Fibroblast of lung (primary cell): Measurements from ENCODE around the gene GJA10. TPM values are rescaled to one million over a fixed set of nuclear protein-coding genes. Genes with fewer than 3 reads are reported as not detected.
A peak's percentile ranks its signal among the peaks of the same experiment; 100 is the strongest.

ENCODE experiments used
- DNase-seq, 2 donors: peaks; one replicate each; pipeline versions ENCODE4 v3.0.0 to v3.0.0-alpha.2; 2010; ENCODE audit warnings: low read depth in 2 of 2
- H2AFZ ChIP-seq: 2 replicates; pipeline ENCODE4 v1.5.1; 2012; ENCODE audit warnings: low read length, control low read depth, inconsistent platforms
- H3K27ac ChIP-seq: 2 replicates; pipeline ENCODE4 v1.5.1; 2011; ENCODE audit warnings: low read length, control low read depth; ENCODE audit not compliant: insufficient read depth
- H3K27me3 ChIP-seq: 2 replicates; pipeline ENCODE4 v1.5.1; 2011; ENCODE audit warnings: mild to moderate bottlenecking, low read length; ENCODE audit not compliant: control insufficient read depth, insufficient read depth
- H3K36me3 ChIP-seq: 2 replicates; pipeline ENCODE4 v1.5.1; 2011; ENCODE audit warnings: low read length; ENCODE audit not compliant: control insufficient read depth, insufficient read depth
- H3K4me1 ChIP-seq: 2 replicates; pipeline ENCODE4 v1.5.1; 2011; ENCODE audit warnings: low read length; ENCODE audit not compliant: control insufficient read depth, insufficient read depth; ENCODE audit errors: extremely low read depth
- H3K4me2 ChIP-seq: 2 replicates; pipeline ENCODE4 v1.5.1; 2011; ENCODE audit warnings: low read length, control low read depth; ENCODE audit not compliant: insufficient read depth; ENCODE audit errors: extremely low read depth
- H3K4me3 ChIP-seq, 4 experiments: fragments of 200-600 bp in 1 of 4; sonication (generic) in 1 of 4; replicated peaks in 1 of 4; 2 replicates each; pipeline ENCODE4 v1.5.1; 2011 to 2016; ENCODE audit warnings: low read length in 4 of 4, low read depth in 3 of 4, mild to moderate bottlenecking in 3 of 4, control low read depth in 2 of 4, inconsistent platforms in 1 of 4, mixed read lengths in 1 of 4; ENCODE audit not compliant: insufficient read depth in 1 of 4; ENCODE audit errors: control extremely low read depth in 1 of 4
- H3K79me2 ChIP-seq: 2 replicates; pipeline ENCODE4 v1.5.1; 2012; ENCODE audit warnings: mild to moderate bottlenecking, low read length, inconsistent platforms; ENCODE audit not compliant: control insufficient read depth, insufficient read depth
- H3K9ac ChIP-seq: 2 replicates; pipeline ENCODE4 v1.5.1; 2011; ENCODE audit warnings: mild to moderate bottlenecking, low read length, control low read depth; ENCODE audit not compliant: insufficient read depth
- H3K9me3 ChIP-seq: 2 replicates; pipeline ENCODE4 v1.5.1; 2012; ENCODE audit warnings: low read depth, low read length; ENCODE audit not compliant: control insufficient read depth, insufficient read depth
- H4K20me1 ChIP-seq: 2 replicates; pipeline ENCODE4 v1.5.1; 2011; ENCODE audit warnings: low read length; ENCODE audit not compliant: control insufficient read depth, insufficient read depth; ENCODE audit errors: extremely low read depth
- EZH2 ChIP-seq: IDR thresholded peaks from 2 replicates; pipeline ENCODE4 v1.5.1; 2012; ENCODE audit warnings: low read length, control low read depth, mild to moderate bottlenecking; ENCODE audit errors: missing control alignments
- polyA plus RNA-seq, 2 donors: library from polyadenylated mRNA; depleted of rRNA in 1 of 2; stranded (reverse) in 1 of 2; unstranded in 1 of 2; fragments of >200 nt; gene quantifications; 2 replicates each; pipeline ENCODE4 v1.2.1, GENCODE V29; 2011 to 2012; ENCODE audit warnings: missing spikeins in 1 of 2
- total RNA-seq: library from RNA; depleted of rRNA; stranded (reverse); fragments of >200 nt; gene quantifications from 2 replicates; pipeline ENCODE4 v1.2.1, GENCODE V29; 2014
- TF ChIP-seq, protein P1 (sequence below), 2 donors: IDR thresholded peaks in 1 of 2; conservative IDR thresholded peaks in 1 of 2; 1 replicate in 1 of 2; 2 replicates in 1 of 2; pipeline ENCODE4 v1.5.1; 2011 to 2012; ENCODE audit warnings: low read length in 2 of 2, control low read depth in 1 of 2, inconsistent platforms in 1 of 2, low read depth in 1 of 2, mild to moderate bottlenecking in 1 of 2

GJA10 gene
- total and polyA plus RNA-seq, 2 donors (not counting 1 experiment from before 2014, with no cell fraction given): not detected

GRCh38 chr6:89874438-89874837 lies 19.8 kb upstream of the GJA10 start:
- no peak for DNase-seq
- no peak for TF ChIP-seq EZH2
- TF ChIP-seq, protein P1, sequence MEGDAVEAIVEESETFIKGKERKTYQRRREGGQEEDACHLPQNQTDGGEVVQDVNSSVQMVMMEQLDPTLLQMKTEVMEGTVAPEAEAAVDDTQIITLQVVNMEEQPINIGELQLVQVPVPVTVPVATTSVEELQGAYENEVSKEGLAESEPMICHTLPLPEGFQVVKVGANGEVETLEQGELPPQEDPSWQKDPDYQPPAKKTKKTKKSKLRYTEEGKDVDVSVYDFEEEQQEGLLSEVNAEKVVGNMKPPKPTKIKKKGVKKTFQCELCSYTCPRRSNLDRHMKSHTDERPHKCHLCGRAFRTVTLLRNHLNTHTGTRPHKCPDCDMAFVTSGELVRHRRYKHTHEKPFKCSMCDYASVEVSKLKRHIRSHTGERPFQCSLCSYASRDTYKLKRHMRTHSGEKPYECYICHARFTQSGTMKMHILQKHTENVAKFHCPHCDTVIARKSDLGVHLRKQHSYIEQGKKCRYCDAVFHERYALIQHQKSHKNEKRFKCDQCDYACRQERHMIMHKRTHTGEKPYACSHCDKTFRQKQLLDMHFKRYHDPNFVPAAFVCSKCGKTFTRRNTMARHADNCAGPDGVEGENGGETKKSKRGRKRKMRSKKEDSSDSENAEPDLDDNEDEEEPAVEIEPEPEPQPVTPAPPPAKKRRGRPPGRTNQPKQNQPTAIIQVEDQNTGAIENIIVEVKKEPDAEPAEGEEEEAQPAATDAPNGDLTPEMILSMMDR (conservative IDR thresholded peaks at IDR 0.05 in 1 of 2, IDR thresholded peaks at IDR 0.05 in 1 of 2; ENCODE audit: low read depth in 1 of 2, low read length in 2 of 2): no peak
- Histone ChIP-seq H3K9ac (no peak overlapping the region), H3K27me3 (no peaks in the 10 kb centered on the region), H3K9me3 (no peaks in the 10 kb centered on the region), H3K4me3 (no peak overlapping the region), H2AFZ (no peak overlapping the region), H4K20me1 (no peaks in the 10 kb centered on the region), H3K4me2 (no peak overlapping the region), H3K4me1 (no peaks in the 10 kb centered on the region), H3K79me2 (no peaks in the 10 kb centered on the region), H3K36me3 (no peaks in the 10 kb centered on the region), H3K27ac (no peak overlapping the region)

DNA sequence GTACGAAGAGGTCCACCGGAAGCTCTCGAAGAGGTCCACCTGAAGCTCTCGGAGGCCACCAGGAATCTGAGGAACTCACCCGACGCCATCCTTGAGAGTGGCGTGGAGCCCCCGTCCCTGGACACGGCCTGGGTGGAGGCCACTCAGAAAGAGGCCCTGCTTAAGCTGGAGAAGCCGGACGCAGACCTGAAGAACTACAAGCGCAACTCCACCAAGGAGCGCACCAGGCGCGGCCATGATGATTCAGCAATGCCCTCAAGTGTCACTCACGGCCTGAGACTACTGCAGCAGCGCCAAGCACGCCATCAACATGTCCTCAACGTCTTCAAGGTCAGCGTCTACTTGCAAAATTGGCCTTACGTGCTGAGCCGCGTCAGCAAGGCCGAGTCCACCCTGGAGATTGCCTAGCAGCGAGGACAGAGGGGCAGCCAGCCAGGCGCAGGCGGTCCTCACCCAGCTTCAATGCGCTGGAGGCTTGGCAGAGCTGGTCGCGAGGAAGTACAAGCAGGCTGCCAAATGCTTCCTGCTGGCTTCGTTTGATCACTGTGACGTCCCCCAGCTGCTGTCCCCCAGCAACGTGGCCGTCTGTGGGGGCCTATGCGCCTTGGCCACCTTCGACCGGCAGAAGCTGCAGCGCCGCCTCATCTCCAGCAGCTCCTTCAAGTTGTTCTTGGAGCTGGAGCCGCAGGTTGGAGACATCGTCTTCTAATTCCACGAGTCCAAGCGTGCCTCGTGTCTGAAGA lies 7.7 kb upstream of the GJA10 start:
- H3K4me1 ChIP-seq: no peaks in the 10 kb centered on the region
- no peak overlapping the region for H3K27ac ChIP-seq
- DNase-seq: no peak
- no peak overlapping the region for H2AFZ ChIP-seq
- no peaks in the 10 kb centered on the region for H3K27me3 ChIP-seq
- no peaks in the 10 kb centered on the region for H3K9me3 ChIP-seq
- TF ChIP-seq, protein P1 (conservative IDR thresholded peaks at IDR 0.05 in 1 of 2, IDR thresholded peaks at IDR 0.05 in 1 of 2; ENCODE audit: low read depth in 1 of 2, low read length in 2 of 2): no peak
- TF ChIP-seq EZH2: no peak
- H3K36me3 ChIP-seq: no peaks in the 10 kb centered on the region
- no peak overlapping the region for H3K9ac ChIP-seq
- no peaks in the 10 kb centered on the region for H3K79me2 ChIP-seq
- H3K4me2 ChIP-seq: no peak overlapping the region
- no peak overlapping the region for H3K4me3 ChIP-seq
- no peaks in the 10 kb centered on the region for H4K20me1 ChIP-seq

DNA sequence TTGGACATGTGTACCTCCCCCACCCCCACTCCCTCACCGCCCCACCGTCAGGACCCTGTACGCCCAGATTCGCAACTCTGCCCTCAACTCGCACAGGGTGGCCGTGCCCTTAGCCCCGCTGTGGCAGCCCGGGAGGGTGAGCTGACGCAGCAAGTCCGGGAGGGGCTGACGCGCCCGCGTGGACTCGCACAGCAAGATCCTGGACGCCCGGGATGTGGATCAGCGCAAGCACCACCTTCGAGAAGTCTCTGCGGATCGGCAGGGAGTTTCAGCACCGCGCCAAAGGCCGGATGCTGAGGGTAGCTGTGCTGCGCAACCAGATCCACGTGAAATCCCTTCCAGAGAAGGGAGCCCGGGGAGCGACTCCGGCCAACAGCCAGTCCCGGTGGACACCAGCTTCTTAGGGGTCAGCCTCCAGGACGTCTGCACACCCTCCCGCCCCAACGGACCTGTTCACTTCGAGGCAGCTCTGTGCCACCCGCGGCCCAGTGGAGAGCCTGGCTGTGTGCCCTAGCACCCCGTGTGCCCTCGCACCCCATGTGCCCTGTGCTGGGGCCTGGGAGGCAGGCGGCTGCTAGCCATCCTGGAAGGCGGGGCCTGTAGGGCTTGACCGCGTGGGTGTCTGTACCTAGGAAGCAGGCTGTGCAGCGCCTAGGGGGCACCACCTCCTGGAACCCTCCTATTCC lies 6.7 kb upstream of the GJA10 start:
- DNase-seq: peak; percentile 2 to 4
- no peak for TF ChIP-seq EZH2
- TF ChIP-seq, protein P1 (conservative IDR thresholded peaks at IDR 0.05 in 1 of 2, IDR thresholded peaks at IDR 0.05 in 1 of 2; ENCODE audit: low read depth in 1 of 2, low read length in 2 of 2): no peak
- H3K4me3 ChIP-seq: no peak overlapping the region
- no peaks in the 10 kb centered on the region for H3K27me3 ChIP-seq
- no peak overlapping the region for H3K27ac ChIP-seq
- H2AFZ ChIP-seq: no peak overlapping the region
- peak overlapping the region; percentile 51 for H3K4me2 ChIP-seq
- H4K20me1 ChIP-seq: no peaks in the 10 kb centered on the region
- H3K9me3 ChIP-seq: no peaks in the 10 kb centered on the region
- H3K79me2 ChIP-seq: no peaks in the 10 kb centered on the region
- H3K4me1 ChIP-seq: no peaks in the 10 kb centered on the region
- H3K9ac ChIP-seq: no peak overlapping the region
- no peaks in the 10 kb centered on the region for H3K36me3 ChIP-seq
